ENCODE results near the gene HAX1. TPM values are rescaled to one million over a fixed set of nuclear protein-coding genes. Genes with fewer than 3 reads are reported as not detected.
"Not testable (repeated sequence)": the region's sequence is repeated elsewhere in the genome, so short reads cannot be mapped to it uniquely, and the experiment has no call there.

HAX1 gene
- polyA plus RNA-seq, 2 donors: 78.3 to 90.0 TPM

GRCh38 chr1:154265586-154265985 lies 6.8 kb upstream of the HAX1 start:
- no peak overlapping the region for H3K27ac ChIP-seq (ENCODE audit: low read depth in 2 of 2, low read length in 1 of 2)
- WGBS, 2 donors: 75 to 80% methylated on average over 4 of the region's 4 CpGs
- no peaks in the 10 kb centered on the region for H3K27me3 ChIP-seq (ENCODE audit: control insufficient read depth in 1 of 2, insufficient read depth in 2 of 2, low read length in 2 of 2)
- H3K4me1 ChIP-seq (ENCODE audit: control insufficient read depth in 2 of 2, insufficient read depth in 2 of 2, low read length in 1 of 2): no peaks in the 10 kb centered on the region
- no peaks in the 10 kb centered on the region for H3K9me3 ChIP-seq (ENCODE audit: control insufficient read depth in 2 of 2, insufficient read depth in 1 of 2, low read depth in 1 of 2, low read length in 1 of 2)
- H3K36me3 ChIP-seq (ENCODE audit: control insufficient read depth in 2 of 2, insufficient read depth in 2 of 2, low read length in 1 of 2): peaks cover 24 to 33% of the 10 kb centered on the region in 2 donors
- no peak overlapping the region for H3K4me3 ChIP-seq (ENCODE audit: low read depth in 1 of 2, low read length in 2 of 2)

GRCh38 chr1:154270833-154271232 lies 1.6 kb upstream of the HAX1 start:
- Histone ChIP-seq H3K36me3 (ENCODE audit: control insufficient read depth in 2 of 2, insufficient read depth in 2 of 2, low read length in 1 of 2) (peaks cover 17% of the 10 kb centered on the region in 2 donors), H3K27ac (ENCODE audit: low read depth in 2 of 2, low read length in 1 of 2) (no peak overlapping the region), H3K27me3 (ENCODE audit: control insufficient read depth in 1 of 2, insufficient read depth in 2 of 2, low read length in 2 of 2) (no peaks in the 10 kb centered on the region), H3K4me3 (ENCODE audit: low read depth in 1 of 2, low read length in 2 of 2) (no peak overlapping the region), H3K4me1 (ENCODE audit: control insufficient read depth in 2 of 2, insufficient read depth in 2 of 2, low read length in 1 of 2) (no peaks in the 10 kb centered on the region), H3K9me3 (ENCODE audit: control insufficient read depth in 2 of 2, insufficient read depth in 1 of 2, low read depth in 1 of 2, low read length in 1 of 2) (no peaks in the 10 kb centered on the region)
- WGBS, 2 donors: 84 to 88% methylated on average over 5 of the region's 5 CpGs

GRCh38 chr1:154272999-154273563 lies 652 bp downstream of the HAX1 start:
- Histone ChIP-seq H3K27ac (ENCODE audit: low read depth in 2 of 2, low read length in 1 of 2) (peak overlapping the region; percentile 92 to 96), H3K27me3 (ENCODE audit: control insufficient read depth in 1 of 2, insufficient read depth in 2 of 2, low read length in 2 of 2) (no peaks in the 10 kb centered on the region), H3K36me3 (ENCODE audit: control insufficient read depth in 2 of 2, insufficient read depth in 2 of 2, low read length in 1 of 2) (peaks cover 12 to 17% of the 10 kb centered on the region in 2 donors), H3K4me3 (ENCODE audit: low read depth in 1 of 2, low read length in 2 of 2) (peak overlapping the region; percentile 63 to 84), H3K4me1 (ENCODE audit: control insufficient read depth in 2 of 2, insufficient read depth in 2 of 2, low read length in 1 of 2) (no peaks in the 10 kb centered on the region), H3K9me3 (ENCODE audit: control insufficient read depth in 2 of 2, insufficient read depth in 1 of 2, low read depth in 1 of 2, low read length in 1 of 2) (no peaks in the 10 kb centered on the region)
- 41 to 43% methylated on average over 13 of the region's 13 CpGs for WGBS, 2 donors

DNA sequence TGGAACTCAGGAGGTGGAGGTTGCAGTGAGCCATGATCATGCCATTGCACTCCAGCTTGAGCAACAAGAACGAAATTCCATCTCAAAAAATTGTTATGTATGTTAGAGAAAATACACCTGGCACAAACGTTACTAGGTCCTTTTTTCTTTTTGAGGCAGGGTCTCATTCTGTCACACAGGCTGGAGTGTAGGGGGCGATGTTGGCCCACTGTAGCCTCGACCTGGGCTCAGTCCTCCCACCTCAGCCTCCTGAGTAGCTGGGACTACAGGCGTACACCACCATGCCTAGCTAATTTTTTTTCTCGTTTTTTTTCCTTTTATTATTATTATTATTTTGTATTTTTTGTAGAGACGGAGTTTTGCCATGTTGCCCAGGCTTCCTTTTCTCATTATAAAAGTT lies 4.4 kb downstream of the HAX1 start:
- Histone ChIP-seq H3K4me3 (ENCODE audit: low read depth in 1 of 2, low read length in 2 of 2) (no peak overlapping the region), H3K27me3 (ENCODE audit: control insufficient read depth in 1 of 2, insufficient read depth in 2 of 2, low read length in 2 of 2) (no peaks in the 10 kb centered on the region), H3K9me3 (ENCODE audit: control insufficient read depth in 2 of 2, insufficient read depth in 1 of 2, low read depth in 1 of 2, low read length in 1 of 2) (no peaks in the 10 kb centered on the region), H3K36me3 (ENCODE audit: control insufficient read depth in 2 of 2, insufficient read depth in 2 of 2, low read length in 1 of 2) (peaks cover 5 to 9% of the 10 kb centered on the region in 2 donors), H3K4me1 (ENCODE audit: control insufficient read depth in 2 of 2, insufficient read depth in 2 of 2, low read length in 1 of 2) (no peaks in the 10 kb centered on the region), H3K27ac (ENCODE audit: low read depth in 2 of 2, low read length in 1 of 2) (no peak overlapping the region)
- 89 to 91% methylated on average over 7 of the region's 7 CpGs for WGBS, 2 donors

- WGBS, 2 donors: 92 to 97% methylated on average over 16 to 29 of the region's 30 CpGs
- H3K4me3 ChIP-seq (ENCODE audit: low read depth in 1 of 2, low read length in 2 of 2); H3K9me3 ChIP-seq (ENCODE audit: control insufficient read depth in 2 of 2, insufficient read depth in 1 of 2, low read depth in 1 of 2, low read length in 1 of 2); H3K36me3 ChIP-seq (ENCODE audit: control insufficient read depth in 2 of 2, insufficient read depth in 2 of 2, low read length in 1 of 2); H3K27ac ChIP-seq (ENCODE audit: low read depth in 2 of 2, low read length in 1 of 2); H3K27me3 ChIP-seq (ENCODE audit: control insufficient read depth in 1 of 2, insufficient read depth in 2 of 2, low read length in 2 of 2); H3K4me1 ChIP-seq (ENCODE audit: control insufficient read depth in 2 of 2, insufficient read depth in 2 of 2, low read length in 1 of 2): not testable (repeated sequence)
Measured at GRCh38 chr1:154287591-154287990, 15.2 kb downstream of the HAX1 start.

GRCh38 chr1:154288661-154289060 lies 16.2 kb downstream of the HAX1 start:
- Histone ChIP-seq H3K27ac (ENCODE audit: low read depth in 2 of 2, low read length in 1 of 2) (no peak overlapping the region), H3K4me1 (ENCODE audit: control insufficient read depth in 2 of 2, insufficient read depth in 2 of 2, low read length in 1 of 2) (no peaks in the 10 kb centered on the region), H3K36me3 (ENCODE audit: control insufficient read depth in 2 of 2, insufficient read depth in 2 of 2, low read length in 1 of 2) (no peaks in the 10 kb centered on the region), H3K9me3 (ENCODE audit: control insufficient read depth in 2 of 2, insufficient read depth in 1 of 2, low read depth in 1 of 2, low read length in 1 of 2) (no peaks in the 10 kb centered on the region), H3K4me3 (ENCODE audit: low read depth in 1 of 2, low read length in 2 of 2) (no peak overlapping the region), H3K27me3 (ENCODE audit: control insufficient read depth in 1 of 2, insufficient read depth in 2 of 2, low read length in 2 of 2) (no peaks in the 10 kb centered on the region)
- 68 to 77% methylated on average over 3 of the region's 3 CpGs for WGBS, 2 donors

- Histone ChIP-seq H3K4me3 (ENCODE audit: low read depth in 1 of 2, low read length in 2 of 2) (no peak overlapping the region), H3K36me3 (ENCODE audit: control insufficient read depth in 2 of 2, insufficient read depth in 2 of 2, low read length in 1 of 2) (no peaks in the 10 kb centered on the region), H3K27me3 (ENCODE audit: control insufficient read depth in 1 of 2, insufficient read depth in 2 of 2, low read length in 2 of 2) (no peaks in the 10 kb centered on the region), H3K27ac (ENCODE audit: low read depth in 2 of 2, low read length in 1 of 2) (no peak overlapping the region), H3K9me3 (ENCODE audit: control insufficient read depth in 2 of 2, insufficient read depth in 1 of 2, low read depth in 1 of 2, low read length in 1 of 2) (peaks cover 0 to 3% of the 10 kb centered on the region in 2 donors), H3K4me1 (ENCODE audit: control insufficient read depth in 2 of 2, insufficient read depth in 2 of 2, low read length in 1 of 2) (no peaks in the 10 kb centered on the region)
- 89 to 93% methylated on average over 1 of the region's 1 CpG for WGBS, 2 donors
Measured at GRCh38 chr1:154290921-154291320, 18.5 kb downstream of the HAX1 start.

GRCh38 chr1:154295408-154296235 lies 23.2 kb downstream of the HAX1 start:
- Histone ChIP-seq H3K9me3 (ENCODE audit: control insufficient read depth in 2 of 2, insufficient read depth in 1 of 2, low read depth in 1 of 2, low read length in 1 of 2) (peaks cover 0 to 3% of the 10 kb centered on the region in 2 donors), H3K36me3 (ENCODE audit: control insufficient read depth in 2 of 2, insufficient read depth in 2 of 2, low read length in 1 of 2) (no peaks in the 10 kb centered on the region), H3K4me3 (ENCODE audit: low read depth in 1 of 2, low read length in 2 of 2) (no peak overlapping the region), H3K27ac (ENCODE audit: low read depth in 2 of 2, low read length in 1 of 2) (no peak overlapping the region), H3K27me3 (ENCODE audit: control insufficient read depth in 1 of 2, insufficient read depth in 2 of 2, low read length in 2 of 2) (no peaks in the 10 kb centered on the region), H3K4me1 (ENCODE audit: control insufficient read depth in 2 of 2, insufficient read depth in 2 of 2, low read length in 1 of 2) (no peaks in the 10 kb centered on the region)
- WGBS, 2 donors: 78 to 79% methylated on average over 8 of the region's 8 CpGs

GRCh38 chr1:154301582-154301981 lies 29.2 kb downstream of the HAX1 start:
- no peaks in the 10 kb centered on the region for H3K27me3 ChIP-seq (ENCODE audit: control insufficient read depth in 1 of 2, insufficient read depth in 2 of 2, low read length in 2 of 2)
- H3K4me3 ChIP-seq (ENCODE audit: low read depth in 1 of 2, low read length in 2 of 2): no peak overlapping the region
- H3K9me3 ChIP-seq (ENCODE audit: control insufficient read depth in 2 of 2, insufficient read depth in 1 of 2, low read depth in 1 of 2, low read length in 1 of 2): no peaks in the 10 kb centered on the region
- WGBS, 2 donors: 78 to 96% methylated on average over 1 of the region's 1 CpG
- no peaks in the 10 kb centered on the region for H3K4me1 ChIP-seq (ENCODE audit: control insufficient read depth in 2 of 2, insufficient read depth in 2 of 2, low read length in 1 of 2)
- H3K27ac ChIP-seq (ENCODE audit: low read depth in 2 of 2, low read length in 1 of 2): no peak overlapping the region
- H3K36me3 ChIP-seq (ENCODE audit: control insufficient read depth in 2 of 2, insufficient read depth in 2 of 2, low read length in 1 of 2): no peaks in the 10 kb centered on the region
